Chondrocyte (in vitro differentiated cells): ENCODE results near the gene CD37. TPM values are rescaled to one million over a fixed set of nuclear protein-coding genes. Genes with fewer than 3 reads are reported as not detected.
"Not testable (repeated sequence)": the region's sequence is repeated elsewhere in the genome, so short reads cannot be mapped to it uniquely, and the experiment has no call there.

Experiments used
- DNase-seq: peaks from one replicate; pipeline ENCODE4 v3.0.0; 2021; ENCODE audit warnings: mixed read lengths, low spot score
- H3K27ac Mint-ChIP-seq: one replicate; pipeline ENCODE4 v1.8.0; 2021; ENCODE audit warnings: mild to moderate bottlenecking, moderate library complexity, mixed read lengths; ENCODE audit not compliant: unreplicated experiment
- H3K27me3 Mint-ChIP-seq: 2 replicates; pipeline ENCODE4 v1.8.0; 2021; ENCODE audit warnings: low read depth, mixed read lengths
- H3K36me3 Mint-ChIP-seq: 2 replicates; pipeline ENCODE4 v1.8.0; 2021; ENCODE audit warnings: low read depth, mixed read lengths
- H3K4me1 Mint-ChIP-seq: 2 replicates; pipeline ENCODE4 v1.8.0; 2021; ENCODE audit warnings: low read depth, mild to moderate bottlenecking, mixed read lengths
- H3K4me3 Mint-ChIP-seq: one replicate; pipeline ENCODE4 v1.8.0; 2021; ENCODE audit warnings: mild to moderate bottlenecking, moderate library complexity, mixed read lengths; ENCODE audit not compliant: unreplicated experiment
- H3K9me3 Mint-ChIP-seq: 2 replicates; pipeline ENCODE4 v1.8.0; 2021; ENCODE audit warnings: low read depth, mixed read lengths
- long read RNA-seq: library from polyadenylated mRNA; stranded (forward); transcript quantifications from one replicate; pipeline ENCODE4 v2.0.0, GENCODE V29; 2021
- total RNA-seq: library from RNA; stranded (reverse); gene quantifications from 3 replicates; pipeline ENCODE4 v1.2.1, GENCODE V29; 2021
- TF ChIP-seq, protein P1 (sequence below): fragments of 200-600 bp; sonication (generic); IDR thresholded peaks from 2 replicates; pipeline ENCODE4 v1.5.0; 2021; ENCODE audit warnings: antibody characterized with exemption, mild to moderate bottlenecking, moderate library complexity

The CD37 gene, protein sequence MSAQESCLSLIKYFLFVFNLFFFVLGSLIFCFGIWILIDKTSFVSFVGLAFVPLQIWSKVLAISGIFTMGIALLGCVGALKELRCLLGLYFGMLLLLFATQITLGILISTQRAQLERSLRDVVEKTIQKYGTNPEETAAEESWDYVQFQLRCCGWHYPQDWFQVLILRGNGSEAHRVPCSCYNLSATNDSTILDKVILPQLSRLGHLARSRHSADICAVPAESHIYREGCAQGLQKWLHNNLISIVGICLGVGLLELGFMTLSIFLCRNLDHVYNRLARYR
- not detected in 3 replicates for total RNA-seq
- long read RNA-seq, result 0 reads

DNA sequence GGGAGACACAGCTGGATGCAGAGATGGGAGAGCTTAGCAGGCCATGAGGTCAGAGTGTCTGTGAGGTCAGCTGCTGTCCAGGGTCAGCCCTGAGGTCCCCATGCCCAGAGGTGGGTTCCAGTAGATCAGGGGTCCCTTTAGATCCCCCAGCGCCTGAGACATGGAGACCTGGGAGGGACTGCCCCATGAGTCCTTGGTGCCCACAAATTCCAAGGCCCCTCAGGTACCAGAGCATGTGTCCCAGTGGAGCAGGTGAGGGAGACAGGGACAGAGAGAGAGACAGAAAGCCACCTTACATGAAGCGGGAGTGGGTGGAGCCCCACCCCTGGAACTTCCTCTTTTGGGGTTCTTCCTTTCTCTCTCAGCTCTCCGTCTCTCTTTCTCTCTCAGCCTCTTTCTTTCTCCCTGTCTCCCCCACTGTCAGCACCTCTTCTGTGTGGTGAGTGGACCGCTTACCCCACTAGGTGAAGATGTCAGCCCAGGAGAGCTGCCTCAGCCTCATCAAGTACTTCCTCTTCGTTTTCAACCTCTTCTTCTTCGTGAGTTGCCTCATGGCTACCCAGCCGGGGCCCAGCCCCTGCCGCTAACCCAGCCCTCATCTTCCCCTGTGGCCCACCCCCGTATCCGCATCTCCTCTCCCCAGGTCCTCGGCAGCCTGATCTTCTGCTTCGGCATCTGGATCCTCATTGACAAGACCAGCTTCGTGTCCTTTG is at the start of gene CD37:
CD37 (plus strand) TSS at position 336 of the 713 bp plus-strand sequence; CDS start at position 471, 135 bp downstream.
- TF ChIP-seq, protein P1, sequence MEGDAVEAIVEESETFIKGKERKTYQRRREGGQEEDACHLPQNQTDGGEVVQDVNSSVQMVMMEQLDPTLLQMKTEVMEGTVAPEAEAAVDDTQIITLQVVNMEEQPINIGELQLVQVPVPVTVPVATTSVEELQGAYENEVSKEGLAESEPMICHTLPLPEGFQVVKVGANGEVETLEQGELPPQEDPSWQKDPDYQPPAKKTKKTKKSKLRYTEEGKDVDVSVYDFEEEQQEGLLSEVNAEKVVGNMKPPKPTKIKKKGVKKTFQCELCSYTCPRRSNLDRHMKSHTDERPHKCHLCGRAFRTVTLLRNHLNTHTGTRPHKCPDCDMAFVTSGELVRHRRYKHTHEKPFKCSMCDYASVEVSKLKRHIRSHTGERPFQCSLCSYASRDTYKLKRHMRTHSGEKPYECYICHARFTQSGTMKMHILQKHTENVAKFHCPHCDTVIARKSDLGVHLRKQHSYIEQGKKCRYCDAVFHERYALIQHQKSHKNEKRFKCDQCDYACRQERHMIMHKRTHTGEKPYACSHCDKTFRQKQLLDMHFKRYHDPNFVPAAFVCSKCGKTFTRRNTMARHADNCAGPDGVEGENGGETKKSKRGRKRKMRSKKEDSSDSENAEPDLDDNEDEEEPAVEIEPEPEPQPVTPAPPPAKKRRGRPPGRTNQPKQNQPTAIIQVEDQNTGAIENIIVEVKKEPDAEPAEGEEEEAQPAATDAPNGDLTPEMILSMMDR, result no peak
- Mint-ChIP-seq H3K4me3 (no peak within 1 kb of the TSS), H3K36me3 (peaks cover 7% of the 10 kb centered on the region), H3K9me3 (no peaks in the 10 kb centered on the region), H3K27me3 (no peaks in the 10 kb centered on the region), H3K27ac (peak within 1 kb of the TSS; percentile 71), H3K4me1 (peaks cover 7% of the 10 kb centered on the region)
- no peak for DNase-seq

DNA sequence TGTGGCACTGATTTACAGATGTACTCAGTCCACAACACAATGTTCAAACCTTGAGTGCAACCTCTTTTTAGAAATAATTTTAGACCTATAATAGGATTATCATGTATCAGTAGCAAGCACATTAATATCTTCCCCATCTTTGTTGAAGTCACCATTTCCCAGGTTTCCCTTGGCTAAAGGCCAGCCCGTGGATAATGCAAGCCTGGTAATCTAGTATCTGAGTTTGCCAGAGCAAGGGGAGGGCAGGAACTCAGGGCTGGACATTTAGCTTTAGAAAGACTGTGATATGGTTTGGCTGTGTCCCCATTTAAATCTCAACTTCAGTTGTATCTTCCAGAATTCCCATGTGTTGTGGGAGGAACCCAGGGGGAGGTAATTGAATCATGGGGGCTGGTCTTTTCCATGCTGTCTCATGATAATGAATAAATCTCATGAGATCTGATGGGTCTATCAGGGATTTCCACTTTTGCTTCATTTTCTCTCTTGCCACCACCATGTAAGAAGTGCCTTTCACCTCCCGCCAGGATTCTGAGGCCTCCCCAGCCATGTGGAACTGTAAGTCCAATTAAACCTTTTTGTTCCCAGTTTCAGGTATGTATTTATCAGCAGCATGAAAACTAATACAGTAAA is 48.0 kb upstream of the CD37 start:
- TF ChIP-seq, protein P1, result no peak
- no peaks in the 10 kb centered on the region for H3K36me3 Mint-ChIP-seq
- H3K4me3 Mint-ChIP-seq, result no peak overlapping the region
- H3K27ac Mint-ChIP-seq, result no peak overlapping the region
- no peaks in the 10 kb centered on the region for H3K9me3 Mint-ChIP-seq
- H3K27me3 Mint-ChIP-seq, result peaks cover 11% of the 10 kb centered on the region
- H3K4me1 Mint-ChIP-seq, result no peaks in the 10 kb centered on the region
- DNase-seq, result no peak

DNA sequence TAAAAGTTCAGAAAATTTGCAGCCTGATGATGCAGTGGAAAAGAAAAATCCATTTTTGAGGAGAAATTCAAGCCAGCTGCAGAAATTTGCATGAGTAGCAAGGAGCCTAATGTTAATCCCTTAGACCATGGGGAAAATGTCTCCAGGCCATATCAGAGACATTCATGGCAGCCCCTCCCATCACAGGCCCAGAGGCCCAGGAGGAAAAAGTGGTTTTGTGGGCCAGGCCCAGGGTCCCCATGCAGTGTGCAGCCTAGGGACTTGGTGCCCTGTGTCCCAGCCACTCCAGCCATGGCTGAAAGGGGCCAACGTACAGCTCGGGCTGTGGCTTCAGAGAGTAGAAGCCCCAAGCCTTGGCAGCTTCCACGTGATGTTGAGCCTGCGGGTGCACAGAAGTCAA is 47.0 kb upstream of the CD37 start:
- not testable (repeated sequence) for DNase-seq, H3K9me3 Mint-ChIP-seq, H3K4me3 Mint-ChIP-seq, H3K27ac Mint-ChIP-seq, H3K4me1 Mint-ChIP-seq, H3K36me3 Mint-ChIP-seq, H3K27me3 Mint-ChIP-seq

DNA sequence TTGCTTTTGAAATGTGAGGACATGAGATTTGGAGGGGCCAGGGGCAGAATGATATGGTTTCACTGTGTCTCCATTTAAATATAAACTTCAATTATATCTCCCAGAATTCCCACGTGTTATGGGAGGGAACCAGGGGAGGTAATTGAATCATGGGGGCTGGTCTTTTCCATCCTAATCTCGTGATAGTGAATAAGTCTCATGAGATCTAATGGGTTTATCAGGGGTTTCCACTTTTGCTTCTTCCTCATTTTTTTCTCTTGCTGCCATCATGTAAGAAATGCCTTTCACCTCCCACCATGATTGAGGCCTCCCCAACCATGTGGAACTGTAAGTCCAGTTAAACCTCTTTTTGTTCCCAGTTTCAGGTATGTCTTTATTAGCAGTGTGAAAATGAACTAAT is 45.9 kb upstream of the CD37 start:
- DNase-seq, H3K27ac Mint-ChIP-seq, H3K4me3 Mint-ChIP-seq, H3K4me1 Mint-ChIP-seq, H3K36me3 Mint-ChIP-seq, H3K27me3 Mint-ChIP-seq, H3K9me3 Mint-ChIP-seq: not testable (repeated sequence)

DNA sequence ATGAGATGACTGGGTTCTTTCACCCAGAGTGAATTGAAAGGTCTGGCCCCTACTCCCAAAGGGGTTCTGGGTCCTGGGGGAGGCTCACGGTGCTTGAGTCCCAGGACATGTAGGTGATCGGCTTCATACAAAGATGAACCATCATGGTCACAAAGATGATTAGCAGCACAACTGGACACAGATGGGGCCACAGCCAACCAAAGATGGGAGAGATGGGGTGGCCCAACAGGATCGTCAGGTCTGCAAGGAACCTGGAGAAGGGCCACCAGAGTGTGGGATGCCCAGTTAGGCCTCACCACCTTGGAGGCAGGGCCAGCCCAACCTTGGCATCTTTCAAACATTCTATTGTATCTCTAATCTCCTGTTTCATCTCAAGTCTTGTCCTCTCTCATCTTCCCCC is 44.7 kb upstream of the CD37 start:
- Mint-ChIP-seq H3K9me3 (no peaks in the 10 kb centered on the region), H3K36me3 (peaks cover 6% of the 10 kb centered on the region), H3K27ac (no peak overlapping the region), H3K27me3 (peaks cover 9% of the 10 kb centered on the region), H3K4me1 (no peaks in the 10 kb centered on the region), H3K4me3 (no peak overlapping the region)
- TF ChIP-seq, protein P1, result no peak
- peak; percentile 55 for DNase-seq

DNA sequence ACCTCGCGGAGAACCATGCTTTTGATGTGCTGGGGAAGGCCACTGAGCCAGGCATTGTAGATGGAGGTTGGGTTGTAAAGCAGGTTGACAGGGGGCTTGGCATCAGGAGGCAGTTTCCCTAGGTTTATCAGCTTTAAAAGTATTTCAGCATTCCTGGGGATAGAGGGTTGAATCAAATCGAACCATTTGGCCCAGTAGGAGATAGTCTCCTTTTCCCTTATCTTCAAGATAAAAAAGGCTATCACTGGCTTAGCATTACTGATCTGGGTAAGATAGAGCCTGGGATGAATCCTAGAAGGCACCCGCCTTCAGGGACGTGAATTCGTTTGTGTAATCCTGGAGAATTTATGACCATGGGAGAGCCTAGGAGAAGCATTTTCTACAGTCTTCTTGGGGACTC is 40.8 kb upstream of the CD37 start:
- TF ChIP-seq, protein P1, result no peak

More for the DNA sequence above, 40.8 kb upstream of the CD37 start:
- Mint-ChIP-seq H3K36me3 (peaks cover 10% of the 10 kb centered on the region), H3K27me3 (no peaks in the 10 kb centered on the region), H3K4me1 (peaks cover 10% of the 10 kb centered on the region), H3K9me3 (peaks cover 5% of the 10 kb centered on the region), H3K27ac (no peak overlapping the region), H3K4me3 (no peak overlapping the region)
- no peak for DNase-seq
